ENCODE results near the gene CXCL11. TPM values are rescaled to one million over a fixed set of nuclear protein-coding genes. Genes with fewer than 3 reads are reported as not detected.

The CXCL11 gene
- total and polyA plus RNA-seq, 7 donors: 0.03 to 0.37 (median 0.15) TPM; not detected in 4

DNA sequence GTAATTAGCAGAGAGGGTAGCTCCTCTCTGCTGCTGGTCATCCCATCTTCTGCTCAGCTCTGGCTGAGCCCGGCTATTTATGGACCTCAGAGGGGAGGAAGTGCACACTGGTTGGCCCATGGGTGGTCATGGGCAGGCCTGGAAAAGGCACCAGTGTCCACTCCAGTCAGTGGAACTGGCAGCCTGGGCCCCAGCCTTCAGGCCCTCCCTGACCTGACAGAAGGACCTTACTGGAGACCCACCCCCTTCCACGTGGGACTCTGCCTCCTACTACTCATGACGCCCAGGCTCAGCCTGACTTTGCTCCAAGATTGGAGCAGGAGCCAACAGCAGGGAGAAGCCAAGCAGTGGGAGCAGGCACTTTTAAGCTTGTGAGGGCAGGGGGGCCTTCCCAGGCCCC is 30.7 kb upstream of the CXCL11 start:
- Histone ChIP-seq H3K4me3 (no peak overlapping the region), H3K4me1 (peaks cover 1% of the 10 kb centered on the region), H3K27ac (no peak overlapping the region), H3K36me3 (ENCODE audit: insufficient read depth in 1 of 2, low read depth in 1 of 2) (no peaks in the 10 kb centered on the region), H3K27me3 (ENCODE audit: insufficient read depth in 3 of 3, low read length in 2 of 3) (no peaks in the 10 kb centered on the region), H3K9me3 (no peaks in the 10 kb centered on the region)
- DNase-seq (no peak), ATAC-seq (no peak)
- 50 to 69% (median 62%) methylated on average over 3 of the region's 3 CpGs for WGBS, 3 donors
- TF ChIP-seq CTCF (IDR thresholded peaks at IDR 0.05): no peak
- intact Hi-C loops (cut with DNase I): loop anchor here (2.0 to 10.0 kb wide), 2 partner anchors 68 to 152 kb away; no protein-coding TSS in a partner anchor

GRCh38 chr4:76061982-76062381 is 26.1 kb upstream of the CXCL11 start:
- no peaks in the 10 kb centered on the region for H3K36me3 ChIP-seq (ENCODE audit: insufficient read depth in 1 of 2, low read depth in 1 of 2)
- intact Hi-C loops (cut with DNase I): loop anchor here in 1 of 2 donors (10.0 kb wide), 1 partner anchor 147 kb away; no protein-coding TSS in a partner anchor
- no peaks in the 10 kb centered on the region for H3K4me1 ChIP-seq
- WGBS, 3 donors: 59 to 79% (median 72%) methylated on average over 1 of the region's 1 CpG
- ATAC-seq (no peak), DNase-seq (no peak)
- H3K4me3 ChIP-seq: no peak overlapping the region
- no peak for TF ChIP-seq CTCF (IDR thresholded peaks at IDR 0.05)
- H3K27ac ChIP-seq: no peak overlapping the region
- H3K27me3 ChIP-seq (ENCODE audit: insufficient read depth in 3 of 3, low read length in 2 of 3): no peaks in the 10 kb centered on the region
- H3K9me3 ChIP-seq: no peaks in the 10 kb centered on the region

DNA sequence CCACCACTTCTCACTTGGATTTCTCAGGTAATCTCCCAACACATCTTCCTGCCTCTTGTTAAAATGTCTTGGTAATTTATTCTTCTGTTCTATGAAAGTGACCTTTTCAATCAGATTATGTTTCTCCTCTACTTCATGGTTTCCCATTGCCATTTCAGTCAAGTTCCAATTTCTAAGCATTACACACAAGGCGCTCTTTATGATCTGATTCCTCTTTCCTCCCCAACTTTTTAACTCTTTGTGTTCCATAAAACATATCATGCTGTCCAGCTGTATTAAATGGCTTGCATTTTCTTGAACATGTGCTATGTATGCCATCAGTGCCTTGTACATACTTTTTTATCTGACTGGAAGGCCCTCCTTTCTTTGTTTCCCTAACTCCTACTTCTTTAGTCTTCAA is 25.6 kb upstream of the CXCL11 start:
- Histone ChIP-seq H3K9me3 (no peaks in the 10 kb centered on the region), H3K36me3 (ENCODE audit: insufficient read depth in 1 of 2, low read depth in 1 of 2) (no peaks in the 10 kb centered on the region), H3K4me1 (no peaks in the 10 kb centered on the region), H3K27ac (no peak overlapping the region), H3K27me3 (ENCODE audit: insufficient read depth in 3 of 3, low read length in 2 of 3) (no peaks in the 10 kb centered on the region), H3K4me3 (no peak overlapping the region)
- no peak for ATAC-seq
- intact Hi-C loops (cut with DNase I): loop anchor here in 1 of 2 donors (10.0 kb wide), 1 partner anchor 147 kb away; no protein-coding TSS in a partner anchor
- no peak for TF ChIP-seq CTCF (IDR thresholded peaks at IDR 0.05)
- WGBS, 3 donors: 41 to 48% (median 48%) methylated on average over 1 of the region's 1 CpG
- no peak for DNase-seq

- Histone ChIP-seq H3K4me3 (no peak overlapping the region), H3K9me3 (no peaks in the 10 kb centered on the region), H3K36me3 (ENCODE audit: insufficient read depth in 1 of 2, low read depth in 1 of 2) (no peaks in the 10 kb centered on the region), H3K27ac (no peak overlapping the region), H3K4me1 (no peaks in the 10 kb centered on the region), H3K27me3 (ENCODE audit: insufficient read depth in 3 of 3, low read length in 2 of 3) (no peaks in the 10 kb centered on the region)
- no peak for ATAC-seq
- no peak for TF ChIP-seq CTCF (IDR thresholded peaks at IDR 0.05)
- no peak for DNase-seq
- intact Hi-C loops (cut with DNase I): loop anchor here in 1 of 2 donors (10.0 kb wide), 1 partner anchor 146 kb away; no protein-coding TSS in a partner anchor
Measured at GRCh38 chr4:76060506-76060905, 24.6 kb upstream of the CXCL11 start.

GRCh38 chr4:76059750-76060149 is 23.9 kb upstream of the CXCL11 start:
- no peak for ATAC-seq
- TF ChIP-seq CTCF (IDR thresholded peaks at IDR 0.05): no peak
- Histone ChIP-seq H3K36me3 (ENCODE audit: insufficient read depth in 1 of 2, low read depth in 1 of 2) (no peaks in the 10 kb centered on the region), H3K27ac (no peak overlapping the region), H3K4me3 (no peak overlapping the region), H3K9me3 (no peaks in the 10 kb centered on the region), H3K27me3 (ENCODE audit: insufficient read depth in 3 of 3, low read length in 2 of 3) (no peaks in the 10 kb centered on the region), H3K4me1 (no peaks in the 10 kb centered on the region)
- no peak for DNase-seq
- 56 to 85% (median 77%) methylated on average over 1 of the region's 1 CpG for WGBS, 3 donors
- intact Hi-C loops (cut with DNase I): loop anchor here in 1 of 2 donors (10.0 kb wide), 1 partner anchor 145 kb away; no protein-coding TSS in a partner anchor

Data from psoas muscle (tissue), 8 donors.